ENCODE measurements around the gene ARL16.

The ARL16 gene

DNA sequence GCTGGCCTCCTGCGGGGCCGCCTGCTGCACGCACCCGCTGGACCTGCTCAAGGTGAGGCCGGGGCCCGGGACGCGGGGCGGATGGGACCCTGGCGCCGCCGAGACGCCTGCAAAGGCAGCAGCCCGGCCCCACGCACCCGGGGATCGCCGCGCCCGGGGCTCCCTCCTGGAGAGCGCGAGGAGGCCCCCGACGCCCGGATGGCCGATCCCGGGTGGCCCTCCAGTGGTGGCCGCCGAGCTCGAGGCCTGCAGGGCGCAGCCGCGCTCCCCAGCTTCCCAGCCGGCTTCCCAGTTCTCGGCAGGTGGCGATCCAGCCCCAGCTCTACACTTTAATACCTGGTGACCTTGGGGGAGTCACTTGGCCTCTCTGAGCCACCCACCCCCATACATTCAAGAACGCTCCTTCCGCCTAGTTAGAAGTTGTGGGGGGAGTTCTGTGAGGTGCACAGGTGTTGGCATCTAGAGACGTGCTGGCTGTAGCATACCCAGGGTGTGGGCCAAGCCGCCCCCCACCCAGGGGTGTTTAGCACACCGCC lies 28.9 kb upstream of the ARL16 start:
- FAIRE-seq, result no peak

- no peak for FAIRE-seq
Measured at GRCh38 chr17:81711814-81712467, 28.3 kb upstream of the ARL16 start, which contains the start of gene SLC25A10. Gene SLC25A10, plus strand, starts transcription at chr17:81712284. Its CDS starts 143 bp downstream, at chr17:81712427.

DNA sequence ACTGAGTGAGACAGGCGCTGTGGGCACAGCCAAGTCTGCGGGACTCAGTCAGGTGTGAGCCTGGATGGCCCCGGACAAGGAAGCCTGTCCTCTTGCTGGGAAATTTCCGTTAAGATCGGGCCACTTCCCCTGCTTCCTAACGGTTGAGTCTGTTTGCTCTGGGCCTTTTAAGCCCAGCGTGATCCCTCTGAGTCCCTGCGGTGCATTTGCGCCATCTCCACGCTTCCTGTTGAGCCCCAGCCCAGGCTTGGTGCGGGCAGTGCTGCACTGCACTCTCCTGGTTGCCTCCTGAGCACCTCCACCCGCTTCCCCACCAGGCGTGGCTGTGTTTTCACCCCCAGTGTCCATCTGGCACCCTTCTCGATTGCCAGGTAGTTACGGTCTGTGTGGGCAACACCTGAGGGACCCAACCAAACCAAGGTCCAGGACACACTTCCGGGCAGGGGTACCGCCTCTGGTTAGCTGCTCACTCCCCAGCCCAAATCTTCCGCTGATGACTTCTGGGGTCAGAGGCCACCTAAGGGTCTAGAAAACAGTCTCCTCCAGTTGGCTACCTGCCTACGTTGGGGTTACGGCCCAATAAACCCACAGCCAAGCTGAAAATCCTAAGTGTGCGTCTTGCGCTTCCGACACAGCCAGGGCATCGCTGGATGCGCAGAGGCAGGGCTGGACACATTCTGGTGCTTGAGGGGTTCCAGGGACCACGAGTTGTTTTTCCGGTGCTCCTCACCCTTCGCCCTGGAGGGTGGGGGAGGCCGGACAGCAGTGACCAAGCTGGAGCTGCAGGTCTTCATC lies 27.1 kb upstream of the ARL16 start:
- FAIRE-seq, result no peak

DNA sequence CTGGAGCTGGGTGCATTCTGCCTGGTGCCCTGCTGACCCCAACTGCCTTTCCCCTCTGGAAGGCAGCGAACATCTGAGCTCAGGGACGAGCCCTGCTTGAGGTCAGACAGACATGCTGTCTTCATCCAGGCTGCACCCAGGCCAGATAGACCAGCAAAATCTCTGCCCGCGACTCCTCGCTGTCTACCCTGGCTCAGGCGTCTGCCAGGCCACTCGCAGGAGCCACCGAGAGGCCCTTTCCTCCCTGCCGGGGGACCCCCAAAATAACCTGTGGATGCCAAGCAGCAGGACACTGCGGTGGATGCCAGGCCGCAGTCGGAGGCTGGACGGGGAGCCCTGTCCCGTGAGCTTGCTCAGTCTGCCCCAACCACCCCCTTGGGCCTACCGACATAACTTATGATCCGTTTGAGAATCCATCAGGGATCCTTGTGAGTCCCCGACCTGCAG lies 25.2 kb upstream of the ARL16 start:
- no peak for FAIRE-seq

- no peak for FAIRE-seq
Measured at GRCh38 chr17:81707725-81708646, 24.4 kb upstream of the ARL16 start.

DNA sequence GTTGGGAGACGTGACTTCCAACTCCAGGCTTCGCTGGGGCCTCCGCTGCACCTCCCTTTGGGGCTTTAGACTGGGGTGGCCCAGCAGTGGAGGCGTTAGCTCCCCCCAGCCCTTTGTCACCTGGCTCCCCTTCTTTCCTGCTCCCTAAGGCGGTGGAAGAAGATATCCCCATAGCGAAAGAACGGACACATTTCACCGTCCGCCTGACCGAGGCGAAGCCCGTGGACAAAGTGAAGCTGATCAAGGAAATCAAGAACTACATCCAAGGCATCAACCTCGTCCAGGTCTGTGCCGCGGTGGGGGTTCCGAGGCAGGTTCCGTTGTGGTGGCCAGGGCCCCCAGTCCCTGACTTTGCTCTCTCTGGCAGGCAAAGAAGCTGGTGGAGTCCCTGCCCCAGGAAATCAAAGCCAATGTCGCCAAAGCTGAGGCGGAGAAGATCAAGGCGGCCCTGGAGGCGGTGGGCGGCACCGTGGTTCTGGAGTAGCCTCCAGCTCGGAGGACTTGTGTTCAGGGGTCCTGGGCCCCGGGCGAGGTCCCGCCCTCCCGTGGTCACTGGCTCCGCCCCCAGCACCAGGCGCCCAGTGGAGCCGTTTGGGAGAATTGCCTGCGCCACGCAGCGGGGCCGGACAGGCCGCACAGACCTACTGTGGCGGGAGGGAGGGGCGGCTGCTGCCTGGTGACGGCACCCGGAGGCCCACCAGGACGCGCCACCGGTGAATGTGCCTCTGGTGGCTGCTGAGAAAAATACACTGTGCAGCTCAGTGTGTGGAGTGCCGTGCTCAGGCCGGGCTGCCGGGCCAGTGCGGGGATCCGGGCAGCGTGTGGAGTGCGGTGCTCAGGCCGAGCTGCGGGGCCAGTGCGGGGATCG lies 23.4 kb upstream of the ARL16 start:
- no peak for FAIRE-seq

GRCh38 chr17:81706232-81706611 lies 22.6 kb upstream of the ARL16 start:
- FAIRE-seq, result no peak

DNA sequence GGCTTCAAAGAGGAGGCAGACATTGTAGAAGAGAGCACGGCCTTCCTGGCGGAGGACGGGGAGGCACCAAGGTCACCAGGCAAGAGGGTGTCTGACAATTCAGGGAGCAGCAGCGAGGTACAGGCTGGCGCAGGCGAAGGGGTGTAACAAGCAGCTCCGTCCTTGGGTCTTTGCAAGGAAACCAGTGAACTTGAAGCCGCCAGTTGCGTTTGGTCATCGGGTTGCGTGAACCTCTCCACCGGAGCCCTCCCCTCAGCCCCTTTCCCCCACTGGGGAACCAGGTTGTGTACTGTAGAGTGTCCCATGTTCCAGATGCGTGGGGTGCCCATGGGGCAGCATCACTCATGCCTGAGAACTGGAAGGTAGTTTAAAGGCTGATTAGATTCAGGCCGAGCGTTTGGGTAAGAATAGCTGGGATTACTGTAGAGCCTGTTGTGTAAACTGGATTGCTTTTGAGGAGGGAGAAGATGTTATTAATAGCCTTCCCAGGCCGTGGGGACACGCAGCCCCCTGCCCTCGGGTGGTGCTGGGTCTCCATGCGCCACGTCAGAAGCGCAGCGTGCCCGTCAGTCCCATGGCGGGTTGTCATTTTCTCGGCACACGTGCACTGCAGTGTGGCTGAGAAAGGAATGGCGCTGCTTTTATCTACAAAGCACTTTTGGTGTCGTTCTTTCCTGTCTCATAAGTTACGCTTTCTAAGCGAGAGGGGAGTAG lies 22.1 kb upstream of the ARL16 start:
- FAIRE-seq, result no peak

GRCh38 chr17:81703747-81704654 lies 20.4 kb upstream of the ARL16 start:
- no peak for FAIRE-seq

- no peak for FAIRE-seq
Measured at GRCh38 chr17:81702934-81703746, 19.5 kb upstream of the ARL16 start, which contains the start of gene MRPL12. Gene MRPL12, plus strand, starts transcription at chr17:81703367. Its CDS starts 135 bp downstream, at chr17:81703502.

DNA sequence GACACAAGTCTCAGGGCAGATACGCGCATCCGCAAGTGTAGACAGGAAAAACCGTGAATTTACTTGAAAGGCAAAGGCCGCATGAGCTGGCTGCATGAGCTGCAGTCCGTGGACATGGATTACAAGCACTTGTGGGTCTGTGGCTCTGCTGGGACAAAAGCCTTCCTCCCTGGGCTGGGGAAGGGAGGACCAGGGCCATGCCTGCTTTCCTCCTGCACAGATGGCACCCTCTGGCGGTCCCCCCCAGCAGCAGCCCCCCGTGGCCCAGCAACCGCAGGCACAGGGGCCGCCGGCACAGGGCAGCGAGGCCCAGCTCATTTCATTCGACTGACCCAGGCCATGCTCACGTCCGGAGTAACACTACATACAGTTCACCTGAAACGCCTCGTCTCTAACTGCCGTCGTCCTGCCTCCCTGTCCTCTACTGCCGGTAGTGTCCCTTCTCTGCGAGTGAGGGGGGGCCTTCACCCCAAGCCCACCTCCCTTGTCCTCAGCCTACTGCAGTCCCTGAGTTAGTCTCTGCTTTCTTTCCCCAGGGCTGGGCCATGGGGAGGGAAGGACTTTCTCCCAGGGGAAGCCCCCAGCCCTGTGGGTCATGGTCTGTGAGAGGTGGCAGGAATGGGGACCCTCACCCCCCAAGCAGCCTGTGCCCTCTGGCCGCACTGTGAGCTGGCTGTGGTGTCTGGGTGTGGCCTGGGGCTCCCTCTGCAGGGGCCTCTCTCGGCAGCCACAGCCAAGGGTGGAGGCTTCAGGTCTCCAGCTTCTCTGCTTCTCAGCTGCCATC lies 17.9 kb upstream of the ARL16 start:
- no peak for FAIRE-seq

DNA sequence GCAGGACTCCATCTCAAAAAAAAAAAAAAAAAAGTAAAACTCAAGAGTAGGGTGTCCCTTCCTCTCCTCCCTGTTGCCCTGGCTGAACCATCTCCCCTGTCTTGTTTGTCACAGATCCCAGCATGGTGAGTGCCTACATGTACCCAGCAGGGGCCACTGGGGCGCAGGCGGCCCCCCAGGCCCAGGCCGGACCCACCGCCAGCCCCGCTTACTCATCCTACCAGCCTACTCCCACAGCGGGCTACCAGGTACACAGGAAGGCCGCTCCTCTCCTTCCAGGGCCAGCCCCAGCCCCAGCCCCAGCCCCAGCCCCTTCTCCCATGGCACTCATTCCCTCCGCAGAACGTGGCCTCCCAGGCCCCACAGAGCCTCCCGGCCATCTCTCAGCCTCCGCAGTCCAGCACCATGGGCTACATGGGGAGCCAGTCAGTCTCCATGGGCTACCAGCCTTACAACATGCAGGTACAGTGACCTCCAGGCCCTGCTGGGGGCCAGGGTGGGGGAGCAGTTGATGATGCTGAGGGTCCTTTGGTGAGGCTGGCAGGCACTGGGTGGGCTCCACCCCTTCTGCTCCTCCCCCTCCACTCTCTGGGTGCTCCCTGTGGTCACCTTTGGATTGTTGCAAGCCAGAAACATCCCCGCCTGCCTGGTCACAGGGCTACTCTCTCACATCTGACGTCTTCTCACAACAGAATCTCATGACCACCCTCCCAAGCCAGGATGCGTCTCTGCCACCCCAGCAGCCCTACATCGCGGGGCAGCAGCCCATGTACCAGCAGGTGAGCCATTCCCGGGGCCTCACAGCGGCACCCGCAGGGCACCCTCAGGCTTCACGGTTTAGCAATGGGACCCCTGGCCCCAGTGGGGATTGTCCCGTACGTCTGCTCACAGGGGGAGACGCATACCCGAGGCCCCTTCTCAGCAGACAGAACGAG lies 17.0 kb upstream of the ARL16 start:
- FAIRE-seq, result no peak

GRCh38 chr17:81697261-81698044 lies 13.9 kb upstream of the ARL16 start:
- no peak for FAIRE-seq

DNA sequence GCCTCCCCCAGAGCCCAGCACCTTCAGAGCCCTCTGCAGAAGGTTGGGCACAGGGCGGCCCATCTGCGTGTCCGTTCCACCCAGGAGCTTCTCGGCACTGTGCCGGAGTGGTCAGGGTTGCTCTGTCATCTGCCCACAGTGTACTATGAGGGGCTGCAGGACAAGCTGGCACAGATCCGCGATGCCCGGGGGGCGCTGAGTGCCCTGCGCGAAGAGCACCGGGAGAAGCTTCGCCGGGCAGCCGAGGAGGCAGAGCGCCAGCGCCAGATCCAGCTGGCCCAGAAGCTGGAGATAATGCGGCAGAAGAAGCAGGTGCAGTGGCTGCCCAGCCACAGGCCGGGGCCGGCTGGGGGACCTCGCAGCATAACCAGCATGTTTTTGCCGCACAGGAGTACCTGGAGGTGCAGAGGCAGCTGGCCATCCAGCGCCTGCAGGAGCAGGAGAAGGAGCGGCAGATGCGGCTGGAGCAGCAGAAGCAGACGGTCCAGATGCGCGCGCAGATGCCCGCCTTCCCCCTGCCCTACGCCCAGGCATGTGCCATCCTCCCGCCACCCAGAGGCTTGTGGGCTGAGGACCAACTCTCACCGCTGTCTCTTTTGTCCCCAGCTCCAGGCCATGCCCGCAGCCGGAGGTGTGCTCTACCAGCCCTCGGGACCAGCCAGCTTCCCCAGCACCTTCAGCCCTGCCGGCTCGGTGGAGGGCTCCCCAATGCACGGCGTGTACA lies 12.8 kb upstream of the ARL16 start:
- no peak for FAIRE-seq

GRCh38 chr17:81695801-81696200 lies 12.2 kb upstream of the ARL16 start:
- no peak for FAIRE-seq

GRCh38 chr17:81695211-81695610 lies 11.6 kb upstream of the ARL16 start:
- no peak for FAIRE-seq
